DOHH2 (cell line): ENCODE measurements around the gene CD79B.

ENCODE experiments used
- H3F3A ChIP-seq: fragments of 200-600 bp; sonication (generic), shearing (Covaris generic); 2 replicates; pipeline ENCODE4 v1.6.0; 2016; ENCODE audit warnings: antibody characterized with exemption, mild to moderate bottlenecking; ENCODE audit not compliant: control insufficient read depth, insufficient read depth
- H3K27ac ChIP-seq: fragments of 200-600 bp; sonication (generic); 2 replicates; pipeline ENCODE4 v1.5.1; 2014; ENCODE audit warnings: low read depth, mild to moderate bottlenecking, low read length, moderate library complexity
- H3K27me3 ChIP-seq: fragments of 200-600 bp; sonication (generic); 2 replicates; pipeline ENCODE4 v1.6.1; 2014; ENCODE audit warnings: mild to moderate bottlenecking, low read length, mixed read lengths; ENCODE audit not compliant: control insufficient read depth
- H3K36me3 ChIP-seq: fragments of 200-600 bp; sonication (generic); 2 replicates; pipeline ENCODE4 v1.6.1; 2014; ENCODE audit warnings: mild to moderate bottlenecking, low read length, moderate library complexity, mixed read lengths; ENCODE audit not compliant: control insufficient read depth
- H3K4me1 ChIP-seq: fragments of 200-600 bp; sonication (generic); 2 replicates; pipeline ENCODE4 v1.6.1; 2014; ENCODE audit warnings: mild to moderate bottlenecking, low read length, mixed read lengths; ENCODE audit not compliant: control insufficient read depth
- H3K4me2 ChIP-seq: fragments of 200-600 bp; sonication (generic); 2 replicates; pipeline ENCODE4 v1.6.0; 2014; ENCODE audit warnings: mild to moderate bottlenecking, low read length, moderate library complexity
- H3K4me3 ChIP-seq: fragments of 200-600 bp; sonication (generic); 2 replicates; pipeline ENCODE4 v1.5.1; 2014; ENCODE audit warnings: mild to moderate bottlenecking, low read length, mixed read lengths
- H3K79me2 ChIP-seq: fragments of 200-600 bp; sonication (generic); 2 replicates; pipeline ENCODE4 v1.6.1; 2014; ENCODE audit warnings: mild to moderate bottlenecking, low read length, mixed read lengths; ENCODE audit not compliant: control insufficient read depth
- H3K9me2 ChIP-seq: fragments of 200-600 bp; sonication (generic); replicated peaks from 2 replicates; pipeline ENCODE4 v1.6.1; 2014; ENCODE audit warnings: mild to moderate bottlenecking, low read length, mixed read lengths; ENCODE audit not compliant: control insufficient read depth
- H3K9me3 ChIP-seq: fragments of 200-600 bp; sonication (generic); 2 replicates; pipeline ENCODE4 v1.6.1; 2014; ENCODE audit warnings: antibody characterized with exemption, low read length, mixed read lengths; ENCODE audit not compliant: control insufficient read depth, insufficient read depth
- H4K20me1 ChIP-seq: fragments of 200-600 bp; sonication (generic); 2 replicates; pipeline ENCODE4 v1.6.0; 2014; ENCODE audit warnings: low read depth, mild to moderate bottlenecking, antibody characterized with exemption, low read length, moderate library complexity; ENCODE audit not compliant: control insufficient read depth, insufficient read depth
- EZH2phosphoT487 ChIP-seq: fragments of 200-600 bp; sonication (generic); IDR thresholded peaks from 2 replicates; pipeline ENCODE4 v1.6.1; 2017; ENCODE audit warnings: borderline replicate concordance, mild to moderate bottlenecking, antibody characterized with exemption, low read length, moderate library complexity, mixed read lengths
- TF ChIP-seq, protein P1 (sequence below): fragments of 200-600 bp; sonication (generic); IDR thresholded peaks from one replicate; pipeline ENCODE4 v1.5.1; 2014; ENCODE audit warnings: antibody characterized with exemption, mild to moderate bottlenecking, low read depth, low read length; ENCODE audit not compliant: poor library complexity, severe bottlenecking

Gene CD79B

GRCh38 chr17:63973247-63973646 is 41.1 kb upstream of the CD79B start:
- Histone ChIP-seq H3K4me3 (no peak overlapping the region), H3K36me3 (no peaks in the 10 kb centered on the region), H3K79me2 (no peaks in the 10 kb centered on the region), H3K9me3 (no peaks in the 10 kb centered on the region), H3K27me3 (peaks cover 39% of the 10 kb centered on the region), H3K4me2 (no peak overlapping the region), H3F3A (no peaks in the 10 kb centered on the region), H3K27ac (no peak overlapping the region), H4K20me1 (no peaks in the 10 kb centered on the region), H3K4me1 (no peaks in the 10 kb centered on the region), H3K9me2 (no peaks in the 10 kb centered on the region)
- no peak for TF ChIP-seq EZH2phosphoT487
- TF ChIP-seq, protein P1, sequence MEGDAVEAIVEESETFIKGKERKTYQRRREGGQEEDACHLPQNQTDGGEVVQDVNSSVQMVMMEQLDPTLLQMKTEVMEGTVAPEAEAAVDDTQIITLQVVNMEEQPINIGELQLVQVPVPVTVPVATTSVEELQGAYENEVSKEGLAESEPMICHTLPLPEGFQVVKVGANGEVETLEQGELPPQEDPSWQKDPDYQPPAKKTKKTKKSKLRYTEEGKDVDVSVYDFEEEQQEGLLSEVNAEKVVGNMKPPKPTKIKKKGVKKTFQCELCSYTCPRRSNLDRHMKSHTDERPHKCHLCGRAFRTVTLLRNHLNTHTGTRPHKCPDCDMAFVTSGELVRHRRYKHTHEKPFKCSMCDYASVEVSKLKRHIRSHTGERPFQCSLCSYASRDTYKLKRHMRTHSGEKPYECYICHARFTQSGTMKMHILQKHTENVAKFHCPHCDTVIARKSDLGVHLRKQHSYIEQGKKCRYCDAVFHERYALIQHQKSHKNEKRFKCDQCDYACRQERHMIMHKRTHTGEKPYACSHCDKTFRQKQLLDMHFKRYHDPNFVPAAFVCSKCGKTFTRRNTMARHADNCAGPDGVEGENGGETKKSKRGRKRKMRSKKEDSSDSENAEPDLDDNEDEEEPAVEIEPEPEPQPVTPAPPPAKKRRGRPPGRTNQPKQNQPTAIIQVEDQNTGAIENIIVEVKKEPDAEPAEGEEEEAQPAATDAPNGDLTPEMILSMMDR: no peak

- Histone ChIP-seq H3K27me3 (peaks cover 42% of the 10 kb centered on the region), H3F3A (no peaks in the 10 kb centered on the region), H3K79me2 (no peaks in the 10 kb centered on the region), H4K20me1 (no peaks in the 10 kb centered on the region), H3K4me3 (no peak within 1 kb of the TSS), H3K36me3 (no peaks in the 10 kb centered on the region), H3K4me1 (no peaks in the 10 kb centered on the region), H3K4me2 (no peak within 1 kb of the TSS), H3K9me3 (no peaks in the 10 kb centered on the region), H3K27ac (no peak within 1 kb of the TSS), H3K9me2 (no peaks in the 10 kb centered on the region)
- TF ChIP-seq, protein P1: no peak
- no peak for TF ChIP-seq EZH2phosphoT487
Measured at GRCh38 chr17:63972796-63973195, 40.7 kb upstream of the CD79B start, which contains the start of gene SCN4A. TSS of gene SCN4A (minus strand) at chr17:63972918. CDS start at chr17:63972841, 77 bp downstream.

DNA sequence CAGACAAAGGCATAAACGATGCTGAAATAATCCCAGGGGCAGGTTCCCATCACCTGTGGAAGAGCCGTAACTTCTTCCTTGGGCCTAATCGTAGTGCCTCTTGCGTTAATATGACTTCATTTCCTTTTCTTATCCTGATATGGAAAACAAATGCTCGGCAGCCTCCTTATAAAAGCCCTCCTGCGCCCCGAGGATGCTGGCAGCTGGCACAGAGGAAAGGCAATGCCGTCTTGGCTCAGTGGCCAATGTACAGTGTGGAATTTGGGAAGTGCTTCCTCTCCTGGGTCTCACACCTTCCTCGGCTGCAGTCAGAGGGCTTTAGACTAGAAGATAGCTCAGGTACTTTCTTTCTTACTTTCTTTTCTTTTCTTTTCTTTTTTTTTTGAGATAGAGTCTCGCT is 37.1 kb upstream of the CD79B start:
- no peak for TF ChIP-seq EZH2phosphoT487
- TF ChIP-seq, protein P1: no peak
- H4K20me1 ChIP-seq: no peaks in the 10 kb centered on the region
- H3K36me3 ChIP-seq: no peaks in the 10 kb centered on the region
- no peaks in the 10 kb centered on the region for H3K79me2 ChIP-seq
- H3K4me2 ChIP-seq: no peak overlapping the region
- H3K9me2 ChIP-seq: no peaks in the 10 kb centered on the region
- no peaks in the 10 kb centered on the region for H3F3A ChIP-seq
- H3K27ac ChIP-seq: no peak overlapping the region
- no peaks in the 10 kb centered on the region for H3K4me1 ChIP-seq
- H3K4me3 ChIP-seq: no peak overlapping the region
- no peaks in the 10 kb centered on the region for H3K9me3 ChIP-seq
- peaks cover 9% of the 10 kb centered on the region for H3K27me3 ChIP-seq

DNA sequence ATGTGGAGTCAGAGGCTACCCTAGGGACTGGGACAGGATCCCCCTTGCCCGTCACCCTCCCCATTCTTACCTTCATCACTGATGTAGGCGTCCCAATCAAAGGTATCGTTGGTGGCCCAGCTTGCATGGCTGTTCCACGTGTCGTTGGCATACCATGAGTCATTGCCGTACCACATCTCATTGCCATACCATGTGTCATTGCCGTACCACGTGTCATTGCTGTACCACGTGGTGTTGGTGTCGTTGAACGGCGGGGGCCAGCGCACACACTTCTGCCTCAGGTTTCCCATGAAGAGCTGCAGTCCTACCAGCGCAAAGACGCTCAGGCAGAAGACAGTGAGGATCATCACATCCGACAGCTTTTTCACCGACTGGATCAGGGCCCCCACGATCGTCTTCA is 35.8 kb upstream of the CD79B start:
- H3K9me2 ChIP-seq: no peaks in the 10 kb centered on the region
- H3K4me3 ChIP-seq: no peak overlapping the region
- H3K79me2 ChIP-seq: no peaks in the 10 kb centered on the region
- no peak overlapping the region for H3K27ac ChIP-seq
- 0 out of 2 replicates have a peak, but pooled peaks cover under 1% of the 10 kb centered on the region for H3F3A ChIP-seq
- H3K9me3 ChIP-seq: no peaks in the 10 kb centered on the region
- no peaks in the 10 kb centered on the region for H3K4me1 ChIP-seq
- TF ChIP-seq, protein P1: no peak
- TF ChIP-seq EZH2phosphoT487: no peak
- H3K27me3 ChIP-seq: peaks cover 9% of the 10 kb centered on the region; the same call in 1 of the 2 replicates
- H3K4me2 ChIP-seq: no peak overlapping the region
- no peaks in the 10 kb centered on the region for H3K36me3 ChIP-seq
- no peaks in the 10 kb centered on the region for H4K20me1 ChIP-seq
